HepG2 (cell line): ENCODE measurements around the gene GNA14. TPM values are rescaled to one million over a fixed set of nuclear protein-coding genes. Genes with fewer than 3 reads are reported as not detected.

Experiments
- ATAC-seq: fragments of 200-7000 bp; cut with Tn5 transposase; 3 replicates; pipeline ENCODE4 v1.9.1; 2020; ENCODE audit warnings: mild to moderate bottlenecking, moderate library complexity
- BruUV-seq: library from RNA; stranded (reverse); fragments of 400-500 nt; replicated peaks from 2 replicates; lab custom pipeline; 2021; lab: Mats Ljungman, UMichigan
- CTCF ChIA-PET: fragments of 300-600 bp; formaldehyde crosslinking; extraction: SDS; loops from one replicate; lab custom pipeline; 2021; ENCODE audit warnings: low total read pairs, inconsistent platforms, low intra/inter-chr PET ratio; lab: Yijun Ruan, JAX
- POLR2A ChIA-PET: fragments of 350-600 bp; sonication (Branson Sonifier 250); formaldehyde crosslinking; loops from one replicate; lab custom pipeline; 2020; ENCODE audit warnings: antibody characterized with exemption, inconsistent platforms; lab: Yijun Ruan, JAX
- DNase-seq: peaks from one replicate; pipeline ENCODE4 v3.0.0-alpha.2; 2015; ENCODE audit warnings: low spot score
- FAIRE-seq: peaks from 3 replicates; lab custom pipeline; 2011; peaks lifted over from hg19 to GRCh38; lab: Jason Lieb, UNC
- H2AFZ ChIP-seq: one replicate; pipeline ENCODE4 v1.6.1; 2011; ENCODE audit warnings: low read length, inconsistent platforms
- H3K27ac ChIP-seq: fragments of 300-600 bp; 3 replicates; pipeline ENCODE4 v1.8.0; 2011; ENCODE audit warnings: mixed run types, mild to moderate bottlenecking, mixed read lengths, low read length, inconsistent platforms; ENCODE audit not compliant: insufficient read depth; ENCODE audit errors: extremely low read length
- H3K27me3 ChIP-seq, 2 experiments: fragments of 200-600 bp in 1 of 2; 2 replicates in 1 of 2; 3 replicates in 1 of 2; pipeline versions ENCODE4 v1.6.0 to v1.8.0; 2011; ENCODE audit warnings: low read length in 2 of 2, mild to moderate bottlenecking in 2 of 2, moderate library complexity in 2 of 2, inconsistent platforms in 1 of 2; ENCODE audit not compliant: insufficient read depth in 2 of 2, control insufficient read depth in 1 of 2
- H3K36me3 ChIP-seq, 2 experiments: fragments of 200-600 bp in 1 of 2; replicated peaks in 1 of 2; 2 replicates in 1 of 2; 3 replicates in 1 of 2; pipeline versions ENCODE4 v1.5.1 to v1.8.0; 2011; ENCODE audit warnings: low read length in 2 of 2, inconsistent platforms in 1 of 2; ENCODE audit not compliant: insufficient read depth in 2 of 2, control insufficient read depth in 1 of 2
- H3K4me1 ChIP-seq: 2 replicates; pipeline ENCODE4 v1.5.1; 2012; ENCODE audit warnings: low read length, inconsistent platforms; ENCODE audit not compliant: insufficient read depth
- H3K4me2 ChIP-seq: 2 replicates; pipeline ENCODE4 v1.6.0; 2011; ENCODE audit warnings: low read depth, low read length, inconsistent platforms
- H3K4me3 ChIP-seq, 3 experiments: fragments of 200-600 bp in 1 of 3; sonication (generic), shearing (Covaris generic) in 1 of 3; replicated peaks in 1 of 3; 2 replicates each; pipeline ENCODE4 v1.5.1; 2011 to 2016; ENCODE audit warnings: low read length in 3 of 3, inconsistent platforms in 2 of 3, low read depth in 2 of 3, mild to moderate bottlenecking in 2 of 3, control low read depth in 1 of 3, mixed read lengths in 1 of 3; ENCODE audit not compliant: insufficient read depth in 1 of 3
- H3K79me2 ChIP-seq: one replicate; pipeline ENCODE4 v1.6.1; 2011; ENCODE audit warnings: low read length, inconsistent platforms; ENCODE audit not compliant: insufficient read depth
- H3K9ac ChIP-seq: 2 replicates; pipeline ENCODE4 v1.6.0; 2011; ENCODE audit warnings: mild to moderate bottlenecking, low read depth, low read length, inconsistent platforms; ENCODE audit not compliant: insufficient read depth
- H3K9me3 ChIP-seq: 2 replicates; pipeline ENCODE4 v1.5.1; 2012; ENCODE audit warnings: mild to moderate bottlenecking, low read length
- H4K20me1 ChIP-seq: 2 replicates; pipeline ENCODE4 v1.6.0; 2011; ENCODE audit warnings: inconsistent platforms, mild to moderate bottlenecking, low read length, moderate library complexity; ENCODE audit not compliant: insufficient read depth
- PITX1 ChIP-seq: sonication (generic); formaldehyde crosslinking; IDR thresholded peaks from 2 replicates; pipeline ENCODE4 v1.5.1; 2020; ENCODE audit warnings: mild to moderate bottlenecking, missing genetic modification reagents
- ZNF263 ChIP-seq: sonication (generic); formaldehyde crosslinking; IDR thresholded peaks from 2 replicates; pipeline ENCODE4 v1.4.0; 2020; ENCODE audit warnings: missing genetic modification reagents
- ZNF776 ChIP-seq: sonication (generic); formaldehyde crosslinking; IDR thresholded peaks from 2 replicates; pipeline ENCODE4 v1.4.0; 2020; ENCODE audit warnings: mild to moderate bottlenecking, missing genetic modification reagents
- ZNF781 ChIP-seq: sonication (generic); formaldehyde crosslinking; IDR thresholded peaks from 2 replicates; pipeline ENCODE4 v1.5.1; 2020; ENCODE audit warnings: borderline replicate concordance, mild to moderate bottlenecking, missing genetic modification reagents; ENCODE audit errors: not compliant biosample characterization
- WGBS: methylation state at CpG from one replicate; pipeline ENCODE4 v1.1.6; 2017; ENCODE audit warnings: low lambda C conversion rate; 5-methylcytosine and 5-hydroxymethylcytosine counted together
- in situ Hi-C: cut with HindIII; loops from 2 replicates; pipeline ENCODE4 v1.10.0; 2017; ENCODE audit warnings: low pct_unique_long_range_greater_than_20kb; ENCODE audit not compliant: extremely low pct_ligation_motif_present
- intact Hi-C: fragments of 100-400 bp; cut with micrococcal nuclease; formaldehyde crosslinking; loops from one replicate; pipeline ENCODE4 v1.10.0; 2022; ENCODE audit not compliant: unreplicated experiment
- polyA plus RNA-seq, 8 experiments: library from polyadenylated mRNA; depleted of rRNA in 3 of 8; stranded (reverse) in 7 of 8; unstranded in 1 of 8; fragments of >200 nt; fragmentation: Illumina TruSeq in 4 of 8; extraction: Trizol in 4 of 8; gene quantifications; 2 replicates each; pipeline versions ENCODE4 v1.2.1 to v1.2.3, GENCODE V29; 2011 to 2016; ENCODE audit warnings: low read depth in 4 of 8, missing spikeins in 1 of 8, mixed read lengths in 1 of 8; ENCODE audit not compliant: insufficient read depth in 1 of 8
- total RNA-seq, 5 experiments: library from RNA; depleted of rRNA; stranded (reverse); fragments of >200 nt; fragmentation: Illumina TruSeq; extraction: Trizol; gene quantifications; 2 replicates each; pipeline ENCODE4 v1.2.3, GENCODE V29; 2016; ENCODE audit warnings: low read depth in 1 of 5
- TF ChIP-seq, protein P1 (sequence below): IDR thresholded peaks from 2 replicates; pipeline ENCODE4 v1.4.0; 2020; ENCODE audit warnings: mild to moderate bottlenecking, missing genetic modification reagents
- TF ChIP-seq, protein P2 (sequence below): sonication (generic); formaldehyde crosslinking; IDR thresholded peaks from 2 replicates; pipeline ENCODE4 v1.4.0; 2020; ENCODE audit warnings: missing genetic modification reagents; ENCODE audit errors: not compliant biosample characterization
- TF ChIP-seq, protein P3 (sequence below): sonication (generic); formaldehyde crosslinking; IDR thresholded peaks from 2 replicates; pipeline ENCODE4 v1.4.0; 2020; ENCODE audit warnings: mild to moderate bottlenecking, missing genetic modification reagents, borderline replicate concordance

Gene GNA14
- total and polyA plus RNA-seq, 2 of the 13 experiments (the other 11 are each of a cell fraction or from before 2014, with no cell fraction given), result not detected

DNA sequence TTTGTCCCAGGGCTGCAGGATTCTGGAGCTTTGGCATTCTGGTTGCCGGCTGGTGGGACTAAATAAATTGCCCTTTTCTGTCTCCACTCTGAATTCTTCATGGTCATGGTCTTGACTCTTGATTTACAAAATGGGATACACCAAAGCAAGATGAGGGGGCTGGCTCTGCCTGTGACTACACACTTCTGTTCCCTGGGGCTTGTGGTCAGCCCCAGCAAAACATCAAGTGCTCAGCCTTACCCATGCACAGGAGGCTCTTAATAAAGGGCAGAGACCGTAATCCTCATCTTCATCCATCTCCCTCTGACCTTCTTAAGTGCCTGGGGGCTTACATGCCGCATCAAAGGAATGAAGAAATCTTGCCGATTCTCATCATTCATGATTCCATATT lies 198.0 kb downstream of the GNA14 start:
- CTCF ChIA-PET, result no interaction called here
- no peak overlapping the region for H3K4me2 ChIP-seq
- no peak overlapping the region for H3K27ac ChIP-seq
- DNase-seq, result no peak
- no peak for FAIRE-seq
- H4K20me1 ChIP-seq, result no peaks in the 10 kb centered on the region
- 22% methylated on average over 4 of the region's 4 CpGs for WGBS
- no peak overlapping the region for H3K9ac ChIP-seq
- POLR2A ChIA-PET, result no interaction called here
- no peaks in the 10 kb centered on the region for H3K79me2 ChIP-seq
- peaks cover 5% of the 10 kb centered on the region; the same call in 1 of the 2 replicates for H3K9me3 ChIP-seq
- in situ Hi-C loops (loop anchor here (10.0 to 25.0 kb wide), 2 partner anchors 305 to 662 kb away; no protein-coding TSS in a partner anchor), intact Hi-C loops (no loop called here)
- TF ChIP-seq ZNF263 (CRISPR knock-in tag) (no peak), ZNF781 (CRISPR knock-in tag) (no peak), PITX1 (no peak), ZNF776 (CRISPR knock-in tag) (no peak)
- TF ChIP-seq, protein P1, sequence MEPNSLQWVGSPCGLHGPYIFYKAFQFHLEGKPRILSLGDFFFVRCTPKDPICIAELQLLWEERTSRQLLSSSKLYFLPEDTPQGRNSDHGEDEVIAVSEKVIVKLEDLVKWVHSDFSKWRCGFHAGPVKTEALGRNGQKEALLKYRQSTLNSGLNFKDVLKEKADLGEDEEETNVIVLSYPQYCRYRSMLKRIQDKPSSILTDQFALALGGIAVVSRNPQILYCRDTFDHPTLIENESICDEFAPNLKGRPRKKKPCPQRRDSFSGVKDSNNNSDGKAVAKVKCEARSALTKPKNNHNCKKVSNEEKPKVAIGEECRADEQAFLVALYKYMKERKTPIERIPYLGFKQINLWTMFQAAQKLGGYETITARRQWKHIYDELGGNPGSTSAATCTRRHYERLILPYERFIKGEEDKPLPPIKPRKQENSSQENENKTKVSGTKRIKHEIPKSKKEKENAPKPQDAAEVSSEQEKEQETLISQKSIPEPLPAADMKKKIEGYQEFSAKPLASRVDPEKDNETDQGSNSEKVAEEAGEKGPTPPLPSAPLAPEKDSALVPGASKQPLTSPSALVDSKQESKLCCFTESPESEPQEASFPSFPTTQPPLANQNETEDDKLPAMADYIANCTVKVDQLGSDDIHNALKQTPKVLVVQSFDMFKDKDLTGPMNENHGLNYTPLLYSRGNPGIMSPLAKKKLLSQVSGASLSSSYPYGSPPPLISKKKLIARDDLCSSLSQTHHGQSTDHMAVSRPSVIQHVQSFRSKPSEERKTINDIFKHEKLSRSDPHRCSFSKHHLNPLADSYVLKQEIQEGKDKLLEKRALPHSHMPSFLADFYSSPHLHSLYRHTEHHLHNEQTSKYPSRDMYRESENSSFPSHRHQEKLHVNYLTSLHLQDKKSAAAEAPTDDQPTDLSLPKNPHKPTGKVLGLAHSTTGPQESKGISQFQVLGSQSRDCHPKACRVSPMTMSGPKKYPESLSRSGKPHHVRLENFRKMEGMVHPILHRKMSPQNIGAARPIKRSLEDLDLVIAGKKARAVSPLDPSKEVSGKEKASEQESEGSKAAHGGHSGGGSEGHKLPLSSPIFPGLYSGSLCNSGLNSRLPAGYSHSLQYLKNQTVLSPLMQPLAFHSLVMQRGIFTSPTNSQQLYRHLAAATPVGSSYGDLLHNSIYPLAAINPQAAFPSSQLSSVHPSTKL (CRISPR knock-in tag), result no peak
- TF ChIP-seq, protein P2, sequence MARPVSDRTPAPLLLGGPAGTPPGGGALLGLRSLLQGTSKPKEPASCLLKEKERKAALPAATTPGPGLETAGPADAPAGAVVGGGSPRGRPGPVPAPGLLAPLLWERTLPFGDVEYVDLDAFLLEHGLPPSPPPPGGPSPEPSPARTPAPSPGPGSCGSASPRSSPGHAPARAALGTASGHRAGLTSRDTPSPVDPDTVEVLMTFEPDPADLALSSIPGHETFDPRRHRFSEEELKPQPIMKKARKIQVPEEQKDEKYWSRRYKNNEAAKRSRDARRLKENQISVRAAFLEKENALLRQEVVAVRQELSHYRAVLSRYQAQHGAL (CRISPR knock-in tag), result no peak
- TF ChIP-seq, protein P3, sequence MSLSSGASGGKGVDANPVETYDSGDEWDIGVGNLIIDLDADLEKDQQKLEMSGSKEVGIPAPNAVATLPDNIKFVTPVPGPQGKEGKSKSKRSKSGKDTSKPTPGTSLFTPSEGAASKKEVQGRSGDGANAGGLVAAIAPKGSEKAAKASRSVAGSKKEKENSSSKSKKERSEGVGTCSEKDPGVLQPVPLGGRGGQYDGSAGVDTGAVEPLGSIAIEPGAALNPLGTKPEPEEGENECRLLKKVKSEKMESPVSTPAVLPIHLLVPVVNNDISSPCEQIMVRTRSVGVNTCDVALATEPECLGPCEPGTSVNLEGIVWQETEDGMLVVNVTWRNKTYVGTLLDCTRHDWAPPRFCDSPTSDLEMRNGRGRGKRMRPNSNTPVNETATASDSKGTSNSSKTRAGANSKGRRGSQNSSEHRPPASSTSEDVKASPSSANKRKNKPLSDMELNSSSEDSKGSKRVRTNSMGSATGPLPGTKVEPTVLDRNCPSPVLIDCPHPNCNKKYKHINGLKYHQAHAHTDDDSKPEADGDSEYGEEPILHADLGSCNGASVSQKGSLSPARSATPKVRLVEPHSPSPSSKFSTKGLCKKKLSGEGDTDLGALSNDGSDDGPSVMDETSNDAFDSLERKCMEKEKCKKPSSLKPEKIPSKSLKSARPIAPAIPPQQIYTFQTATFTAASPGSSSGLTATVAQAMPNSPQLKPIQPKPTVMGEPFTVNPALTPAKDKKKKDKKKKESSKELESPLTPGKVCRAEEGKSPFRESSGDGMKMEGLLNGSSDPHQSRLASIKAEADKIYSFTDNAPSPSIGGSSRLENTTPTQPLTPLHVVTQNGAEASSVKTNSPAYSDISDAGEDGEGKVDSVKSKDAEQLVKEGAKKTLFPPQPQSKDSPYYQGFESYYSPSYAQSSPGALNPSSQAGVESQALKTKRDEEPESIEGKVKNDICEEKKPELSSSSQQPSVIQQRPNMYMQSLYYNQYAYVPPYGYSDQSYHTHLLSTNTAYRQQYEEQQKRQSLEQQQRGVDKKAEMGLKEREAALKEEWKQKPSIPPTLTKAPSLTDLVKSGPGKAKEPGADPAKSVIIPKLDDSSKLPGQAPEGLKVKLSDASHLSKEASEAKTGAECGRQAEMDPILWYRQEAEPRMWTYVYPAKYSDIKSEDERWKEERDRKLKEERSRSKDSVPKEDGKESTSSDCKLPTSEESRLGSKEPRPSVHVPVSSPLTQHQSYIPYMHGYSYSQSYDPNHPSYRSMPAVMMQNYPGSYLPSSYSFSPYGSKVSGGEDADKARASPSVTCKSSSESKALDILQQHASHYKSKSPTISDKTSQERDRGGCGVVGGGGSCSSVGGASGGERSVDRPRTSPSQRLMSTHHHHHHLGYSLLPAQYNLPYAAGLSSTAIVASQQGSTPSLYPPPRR (CRISPR knock-in tag), result no peak
- H3K4me3 ChIP-seq, result no peak overlapping the region
- no peak overlapping the region for H2AFZ ChIP-seq
- ATAC-seq, result no peak
- H3K4me1 ChIP-seq, result no peaks in the 10 kb centered on the region
- no peaks in the 10 kb centered on the region for H3K36me3 ChIP-seq
- peaks cover 0 to 36% of the 10 kb centered on the region in 2 experiments; a peak in 3 of 5 replicates for H3K27me3 ChIP-seq
- no TSS peak for BruUV-seq
